GM21390 (cell line): Measurements from ENCODE around the gene C14orf93.

Source experiments
- ATAC-seq: cut with Tn5 transposase; IDR thresholded peaks from one replicate; pipeline ENCODE4 v1.9.1; 2021; ENCODE audit not compliant: unreplicated experiment

The C14orf93 gene

GRCh38 chr14:22997676-22998323 lies 12.1 kb downstream of the C14orf93 start:
- no peak for ATAC-seq

DNA sequence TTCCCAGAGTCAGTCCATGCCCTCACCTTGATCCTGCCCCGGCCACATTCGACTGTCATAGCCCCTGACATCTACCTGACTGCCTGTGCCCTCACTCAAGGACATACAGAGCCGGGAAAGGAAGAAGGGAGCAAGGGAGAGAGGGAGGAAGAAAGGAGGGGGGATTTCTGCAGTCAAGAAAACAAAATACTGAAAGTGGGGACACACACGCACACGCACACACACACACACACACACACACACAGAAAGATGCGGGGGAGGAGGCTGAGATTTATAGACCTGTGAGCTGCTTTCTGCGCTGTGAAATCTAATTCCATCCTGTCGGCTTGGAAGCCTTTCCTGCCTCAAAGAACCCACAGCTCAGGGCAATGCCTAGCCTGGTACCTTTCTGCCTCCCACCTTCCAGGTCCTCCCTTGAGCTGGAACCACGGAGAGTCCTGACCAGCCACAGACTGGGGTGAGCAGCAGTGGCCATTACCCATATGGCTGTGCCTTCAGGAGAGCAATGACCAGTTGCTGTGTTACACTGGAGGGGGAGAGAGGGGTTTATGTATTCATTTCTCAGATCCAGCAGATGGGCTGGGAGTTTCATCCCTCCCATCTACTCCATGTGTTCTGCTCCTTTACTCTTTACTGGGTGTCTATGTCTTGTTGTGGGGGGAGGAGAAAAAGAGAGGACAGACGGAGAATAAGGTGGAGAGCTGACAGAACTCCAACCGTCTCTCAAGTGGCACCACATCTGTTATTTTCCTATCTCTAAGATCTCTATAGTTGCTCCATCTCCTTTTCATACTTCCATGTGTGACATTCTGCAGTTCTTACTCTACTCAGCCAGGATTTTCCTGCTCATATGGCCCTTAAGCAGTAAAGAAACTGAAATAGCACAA lies 12.9 kb downstream of the C14orf93 start:
- no peak for ATAC-seq

DNA sequence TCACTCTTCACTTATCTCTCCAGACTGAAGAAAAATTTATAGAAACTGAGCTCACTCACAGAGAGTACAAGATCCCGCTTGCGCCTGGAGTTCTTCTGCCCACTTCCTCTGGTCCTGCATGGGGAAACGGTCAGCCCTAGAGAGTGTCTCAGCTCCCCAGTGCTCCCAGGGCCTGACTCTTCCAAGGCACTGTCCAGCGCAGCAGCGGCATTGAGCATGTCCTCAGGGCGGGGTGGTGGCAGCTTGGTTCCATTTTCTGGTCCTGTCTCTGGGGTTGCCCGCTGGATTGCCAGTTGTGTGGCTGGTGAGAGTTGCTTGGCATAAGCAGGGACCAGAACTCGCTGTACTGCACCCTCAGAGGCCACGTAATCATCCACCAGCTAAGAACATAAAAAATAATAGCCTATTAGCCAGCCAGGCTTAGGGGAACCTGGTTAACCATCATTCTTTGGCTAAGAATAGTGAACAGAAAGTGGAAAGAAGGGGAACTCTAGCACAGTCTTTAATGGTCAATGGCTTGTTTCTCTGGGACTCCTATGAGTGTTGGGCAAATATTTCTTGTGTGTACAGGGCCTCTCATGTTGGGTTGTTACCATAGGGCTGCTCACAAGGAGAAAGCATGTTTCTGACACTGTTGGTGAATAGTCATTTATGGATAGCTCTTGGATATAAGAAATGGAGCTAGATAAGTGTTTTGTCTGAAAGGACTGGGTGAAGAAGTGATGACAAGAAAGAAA lies 13.9 kb downstream of the C14orf93 start:
- ATAC-seq: no peak

DNA sequence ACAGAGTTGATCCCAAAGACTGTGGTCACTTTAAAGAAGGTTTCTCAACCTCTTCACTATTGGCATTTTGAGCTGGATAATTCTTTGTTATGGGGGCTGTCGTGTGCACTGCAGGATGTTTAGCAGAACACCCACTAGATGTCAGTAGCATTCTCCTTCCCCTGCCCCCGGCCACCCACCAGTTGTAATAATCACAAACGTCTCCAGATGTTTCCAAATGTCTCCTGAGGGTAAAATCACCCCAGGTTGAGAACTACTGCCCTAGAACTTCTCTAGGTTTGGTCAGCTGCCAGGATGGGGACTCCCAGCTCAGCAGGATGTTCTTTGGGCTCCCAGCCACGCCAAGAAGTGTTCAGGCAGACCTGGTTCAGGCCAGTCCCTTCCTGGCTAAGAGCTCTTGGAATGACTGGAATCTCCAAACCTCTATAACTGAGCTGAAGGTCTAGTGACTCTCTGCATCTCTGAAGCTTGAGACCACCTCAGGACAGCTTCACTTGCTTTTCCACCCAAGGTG lies 15.1 kb downstream of the C14orf93 start:
- ATAC-seq: no peak

- ATAC-seq: no peak
Measured at GRCh38 chr14:22993517-22993916, 16.4 kb downstream of the C14orf93 start.

GRCh38 chr14:22991852-22992251 lies 18.1 kb downstream of the C14orf93 start:
- ATAC-seq: no peak

DNA sequence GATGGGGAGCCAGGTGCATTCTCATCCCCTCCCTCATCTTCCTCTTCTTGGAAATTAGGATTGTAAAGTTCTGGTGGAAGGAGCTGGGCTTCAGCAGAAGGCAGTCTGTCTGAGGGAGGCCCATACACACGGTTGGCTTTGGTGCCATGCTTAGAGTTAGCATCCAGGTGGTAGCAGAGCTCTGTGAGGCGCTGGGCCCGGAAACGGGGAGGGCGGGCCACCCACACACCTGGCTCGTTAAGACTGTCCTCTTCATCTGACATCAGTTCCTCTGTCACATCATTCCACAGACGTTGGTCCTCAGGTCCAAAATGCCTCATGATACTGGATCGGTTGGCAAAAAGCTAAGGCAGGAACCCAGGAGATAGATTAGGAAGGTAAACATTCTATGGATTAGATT lies 22.7 kb downstream of the C14orf93 start:
- no peak for ATAC-seq

GRCh38 chr14:22986508-22987054 lies 23.4 kb downstream of the C14orf93 start:
- no peak for ATAC-seq

- ATAC-seq: no peak
Measured at GRCh38 chr14:22985894-22986507, 23.9 kb downstream of the C14orf93 start.

DNA sequence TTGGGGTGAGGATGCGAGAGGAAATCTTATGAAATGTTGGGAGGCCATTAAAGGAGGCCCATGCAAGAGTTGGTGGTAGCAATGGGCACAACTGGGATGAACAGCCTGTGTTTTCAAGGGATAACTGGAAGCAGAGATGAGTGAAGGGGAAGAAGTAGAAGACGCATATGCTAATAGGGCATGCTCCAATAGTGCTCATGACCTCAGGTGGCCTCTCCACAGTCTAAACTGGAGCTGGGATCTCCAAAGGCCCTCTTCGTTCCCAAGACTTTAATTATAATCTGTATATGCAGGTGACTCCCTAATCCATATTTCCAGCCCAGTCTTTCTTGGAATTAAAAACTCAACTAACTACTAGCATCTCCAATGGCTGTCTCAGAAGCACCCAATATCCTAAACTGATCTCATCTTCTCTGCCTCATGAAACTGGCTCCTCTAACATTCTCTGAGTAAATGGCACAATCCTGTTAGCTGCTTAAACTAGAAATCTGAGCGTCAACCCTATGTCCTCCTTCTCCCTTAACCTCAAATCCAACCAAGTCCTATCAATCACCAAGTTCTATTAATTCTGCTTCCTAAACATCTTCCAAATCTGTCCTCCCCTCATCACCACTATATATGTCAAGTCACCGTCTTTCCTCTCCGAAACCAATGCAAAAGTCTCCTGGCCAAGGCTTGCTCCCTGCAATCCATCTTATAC lies 24.8 kb downstream of the C14orf93 start:
- ATAC-seq: no peak

DNA sequence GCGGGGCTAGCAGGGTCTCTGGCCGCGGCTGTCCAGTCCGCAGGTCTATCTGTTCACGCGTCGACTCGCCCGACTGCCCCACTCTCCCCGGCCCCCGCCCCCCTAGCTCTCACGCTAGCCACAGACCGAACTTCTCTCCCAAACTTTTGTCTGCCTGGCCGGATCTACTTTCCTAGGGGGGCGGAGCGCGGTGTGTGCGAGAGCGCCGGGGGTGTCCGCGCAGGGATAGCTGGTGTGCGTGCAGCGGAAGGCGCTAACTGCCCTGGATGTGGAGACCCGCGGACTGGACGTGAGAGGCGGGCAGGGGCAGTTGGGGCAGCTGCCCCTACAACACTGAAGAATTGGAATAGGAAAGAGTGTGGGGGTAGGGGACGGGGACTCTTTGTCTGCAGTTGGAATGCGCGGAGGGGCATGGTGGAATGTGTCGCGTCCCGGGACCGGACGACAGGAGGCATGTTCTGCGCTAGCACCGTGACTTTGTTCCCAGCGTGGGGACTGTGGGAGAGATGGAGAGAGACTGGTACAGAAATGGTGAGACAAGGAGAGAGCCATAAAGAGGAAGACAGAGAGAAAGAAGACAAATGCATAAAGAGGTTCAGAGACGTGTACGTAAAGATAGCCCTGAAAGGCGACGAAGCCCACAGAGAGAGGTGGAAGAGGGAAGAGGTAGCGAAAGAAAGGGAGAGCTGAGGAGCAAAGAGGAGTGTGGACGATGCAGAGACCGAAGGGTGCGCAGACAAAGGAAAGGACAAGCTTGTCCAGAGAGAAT lies 27.3 kb downstream of the C14orf93 start, which contains the start of gene AJUBA:
Gene AJUBA, minus strand, starts transcription at position 75 of the 769 bp plus-strand sequence. CDS start 285 bp downstream, outside the sequence.
- ATAC-seq: no peak

DNA sequence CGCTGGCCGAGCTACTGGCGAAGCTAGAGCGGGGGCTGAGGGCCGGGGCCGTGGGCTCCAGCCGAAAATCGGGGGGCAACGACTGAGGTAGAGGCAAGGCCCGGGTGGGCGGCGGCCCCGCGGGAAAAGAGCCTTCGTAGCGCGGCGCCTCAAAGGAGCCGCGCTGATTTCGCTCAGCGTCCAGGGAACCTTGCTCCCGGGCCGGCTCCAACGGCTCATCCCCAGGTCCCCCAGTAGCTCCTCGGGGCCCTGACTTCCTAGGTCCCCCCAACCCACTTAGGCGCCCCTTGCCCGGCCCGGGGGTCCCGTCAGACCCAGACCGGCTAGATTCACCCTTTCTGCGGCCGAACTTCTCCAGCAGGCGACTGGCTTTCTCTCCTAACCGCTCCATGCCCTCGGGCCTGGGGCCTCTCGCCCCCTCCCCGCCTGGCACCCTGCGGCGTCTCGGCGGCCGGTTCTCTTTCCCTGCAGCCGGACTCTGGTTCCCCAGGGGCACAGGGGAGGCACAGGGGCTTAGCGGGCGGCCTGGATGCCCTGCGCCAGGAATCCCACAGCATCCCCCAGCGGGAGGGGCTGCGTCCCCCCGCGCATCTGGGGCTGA lies 28.0 kb downstream of the C14orf93 start:
- no peak for ATAC-seq

GRCh38 chr14:22981090-22981875 lies 28.7 kb downstream of the C14orf93 start:
- no peak for ATAC-seq

GRCh38 chr14:22980672-22981089 lies 29.3 kb downstream of the C14orf93 start:
- ATAC-seq: no peak

GRCh38 chr14:22979748-22980392 lies 30.1 kb downstream of the C14orf93 start:
- no peak for ATAC-seq

GRCh38 chr14:22978981-22979671 lies 30.8 kb downstream of the C14orf93 start:
- no peak for ATAC-seq

DNA sequence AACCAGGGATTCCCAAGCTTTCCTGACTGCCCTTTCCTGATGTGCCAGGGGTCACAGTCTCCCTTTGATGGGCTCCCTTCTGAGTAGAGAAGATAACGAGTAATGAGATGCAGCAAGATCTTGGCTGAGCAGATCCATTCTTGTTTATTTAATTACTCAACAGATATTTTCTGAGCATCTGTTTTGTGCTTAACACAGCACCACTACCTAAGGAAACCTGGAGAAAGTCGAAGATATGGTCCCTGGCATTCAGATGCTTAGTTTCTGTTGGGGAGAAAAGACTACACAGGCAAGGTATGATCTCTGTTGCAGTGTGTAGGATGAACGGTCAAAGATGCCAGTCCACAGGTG lies 31.5 kb downstream of the C14orf93 start:
- ATAC-seq: no peak
